Ishikawa (cell line): Measurements from ENCODE around the gene MED17.

Experiments
- FOXM1 ChIP-seq: IDR thresholded peaks from 2 replicates; pipeline ENCODE4 v1.6.1; 2012; ENCODE audit warnings: low read depth, borderline replicate concordance
- NFIC ChIP-seq: IDR thresholded peaks from 2 replicates; pipeline ENCODE4 v1.6.1; 2012
- REST ChIP-seq: IDR thresholded peaks from 2 replicates; pipeline ENCODE4 v1.6.1; 2012; ENCODE audit warnings: low read depth, mild to moderate bottlenecking
- TAF1 ChIP-seq: IDR thresholded peaks from 2 replicates; pipeline ENCODE4 v1.6.1; 2012; ENCODE audit warnings: low read depth, mild to moderate bottlenecking
- TEAD4 ChIP-seq: IDR thresholded peaks from 2 replicates; pipeline ENCODE4 v1.6.1; 2012
- YY1 ChIP-seq: IDR thresholded peaks from 2 replicates; pipeline ENCODE4 v1.6.1; 2012; ENCODE audit warnings: low read depth
- TF ChIP-seq, protein P1 (sequence below): IDR thresholded peaks from 2 replicates; pipeline ENCODE4 v1.6.1; 2012

DNA sequence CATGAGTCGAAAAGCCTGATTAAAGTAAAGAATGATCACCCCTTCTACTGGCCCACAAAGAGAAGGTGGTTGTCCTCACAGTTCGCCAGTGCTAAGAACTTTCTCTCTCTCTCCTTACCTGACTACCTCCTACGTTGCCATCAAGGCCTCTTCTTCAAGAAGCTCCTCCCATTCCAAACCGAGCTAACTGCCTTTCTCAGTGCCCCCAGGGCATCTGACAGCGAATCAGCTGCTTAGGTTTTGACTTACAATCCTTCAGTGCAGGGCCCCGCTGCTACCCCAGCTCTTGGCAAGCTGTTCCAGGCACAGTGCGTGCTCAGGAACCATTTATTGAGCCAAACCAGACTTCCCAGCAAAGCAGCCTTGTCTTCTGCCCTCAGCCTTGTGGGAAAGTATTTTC lies 60.5 kb downstream of the MED17 start:
- TF ChIP-seq NFIC (no peak), REST (no peak), FOXM1 (no peak), TAF1 (no peak), TEAD4 (no peak), YY1 (no peak)
- TF ChIP-seq, protein P1, sequence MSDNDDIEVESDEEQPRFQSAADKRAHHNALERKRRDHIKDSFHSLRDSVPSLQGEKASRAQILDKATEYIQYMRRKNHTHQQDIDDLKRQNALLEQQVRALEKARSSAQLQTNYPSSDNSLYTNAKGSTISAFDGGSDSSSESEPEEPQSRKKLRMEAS: no peak
